Measurements from ENCODE around the gene FBXO33.

GRCh38 chr14:39374851-39375250, 57.4 kb downstream of the FBXO33 start:
- TF ChIP-seq, protein P1, sequence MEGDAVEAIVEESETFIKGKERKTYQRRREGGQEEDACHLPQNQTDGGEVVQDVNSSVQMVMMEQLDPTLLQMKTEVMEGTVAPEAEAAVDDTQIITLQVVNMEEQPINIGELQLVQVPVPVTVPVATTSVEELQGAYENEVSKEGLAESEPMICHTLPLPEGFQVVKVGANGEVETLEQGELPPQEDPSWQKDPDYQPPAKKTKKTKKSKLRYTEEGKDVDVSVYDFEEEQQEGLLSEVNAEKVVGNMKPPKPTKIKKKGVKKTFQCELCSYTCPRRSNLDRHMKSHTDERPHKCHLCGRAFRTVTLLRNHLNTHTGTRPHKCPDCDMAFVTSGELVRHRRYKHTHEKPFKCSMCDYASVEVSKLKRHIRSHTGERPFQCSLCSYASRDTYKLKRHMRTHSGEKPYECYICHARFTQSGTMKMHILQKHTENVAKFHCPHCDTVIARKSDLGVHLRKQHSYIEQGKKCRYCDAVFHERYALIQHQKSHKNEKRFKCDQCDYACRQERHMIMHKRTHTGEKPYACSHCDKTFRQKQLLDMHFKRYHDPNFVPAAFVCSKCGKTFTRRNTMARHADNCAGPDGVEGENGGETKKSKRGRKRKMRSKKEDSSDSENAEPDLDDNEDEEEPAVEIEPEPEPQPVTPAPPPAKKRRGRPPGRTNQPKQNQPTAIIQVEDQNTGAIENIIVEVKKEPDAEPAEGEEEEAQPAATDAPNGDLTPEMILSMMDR (IDR thresholded peaks at IDR 0.05; ENCODE audit: insufficient read depth, low read depth, low read length) = no peak
- no peak for TF ChIP-seq EZH2 (IDR thresholded peaks at IDR 0.05; ENCODE audit: insufficient read depth, low read length)

Measured in astrocyte (in vitro differentiated cells and primary cell).